Suprapubic skin (tissue), 4 donors: ENCODE results near the gene BPIFA2.

Experiments
- CTCF ChIP-seq, 2 donors: fragments of 200-600 bp in 1 of 2; fragments of 450-650 bp in 1 of 2; sonication (generic) in 1 of 2; IDR thresholded peaks; one replicate each; pipeline ENCODE4 v1.5.1; 2016 to 2019; ENCODE audit warnings: antibody characterized with exemption in 2 of 2, mild to moderate bottlenecking in 1 of 2, moderate library complexity in 1 of 2
- EP300 ChIP-seq: sonication (generic); formaldehyde crosslinking; IDR thresholded peaks from one replicate; pipeline ENCODE4 v1.6.1; 2017; ENCODE audit warnings: antibody characterized with exemption
- POLR2A ChIP-seq, 2 donors: fragments of 450-650 bp; IDR thresholded peaks; one replicate each; pipeline ENCODE4 v1.6.1; 2017; ENCODE audit warnings: antibody characterized with exemption in 2 of 2, mild to moderate bottlenecking in 2 of 2, moderate library complexity in 2 of 2
- POLR2AphosphoS5 ChIP-seq, 3 donors: sonication (generic); formaldehyde crosslinking; IDR thresholded peaks; one replicate each; pipeline ENCODE4 v1.6.1; 2017; ENCODE audit warnings: antibody characterized with exemption in 3 of 3

GRCh38 chr20:33139467-33139866, 28.5 kb upstream of the BPIFA2 start:
- no peak for TF ChIP-seq CTCF (IDR thresholded peaks at IDR 0.05)
- TF ChIP-seq POLR2A (IDR thresholded peaks at IDR 0.05), result no peak
- no peak for TF ChIP-seq POLR2AphosphoS5 (IDR thresholded peaks at IDR 0.05)
- no peak for TF ChIP-seq EP300
